GM12873 (cell line): ENCODE results near the gene DNASE1L2.
A peak's percentile ranks its signal among the peaks of the same experiment; 100 is the strongest.

Source experiments
- TF ChIP-seq, protein P1 (sequence below): IDR thresholded peaks from 2 replicates; pipeline ENCODE4 v1.5.1; 2012; ENCODE audit warnings: low read depth, mild to moderate bottlenecking, moderate library complexity, low read length, control low read depth; ENCODE audit not compliant: insufficient read depth; ENCODE audit errors: missing control alignments

The DNASE1L2 gene

GRCh38 chr16:2238150-2238837, 2.0 kb downstream of the DNASE1L2 start:
- TF ChIP-seq, protein P1, sequence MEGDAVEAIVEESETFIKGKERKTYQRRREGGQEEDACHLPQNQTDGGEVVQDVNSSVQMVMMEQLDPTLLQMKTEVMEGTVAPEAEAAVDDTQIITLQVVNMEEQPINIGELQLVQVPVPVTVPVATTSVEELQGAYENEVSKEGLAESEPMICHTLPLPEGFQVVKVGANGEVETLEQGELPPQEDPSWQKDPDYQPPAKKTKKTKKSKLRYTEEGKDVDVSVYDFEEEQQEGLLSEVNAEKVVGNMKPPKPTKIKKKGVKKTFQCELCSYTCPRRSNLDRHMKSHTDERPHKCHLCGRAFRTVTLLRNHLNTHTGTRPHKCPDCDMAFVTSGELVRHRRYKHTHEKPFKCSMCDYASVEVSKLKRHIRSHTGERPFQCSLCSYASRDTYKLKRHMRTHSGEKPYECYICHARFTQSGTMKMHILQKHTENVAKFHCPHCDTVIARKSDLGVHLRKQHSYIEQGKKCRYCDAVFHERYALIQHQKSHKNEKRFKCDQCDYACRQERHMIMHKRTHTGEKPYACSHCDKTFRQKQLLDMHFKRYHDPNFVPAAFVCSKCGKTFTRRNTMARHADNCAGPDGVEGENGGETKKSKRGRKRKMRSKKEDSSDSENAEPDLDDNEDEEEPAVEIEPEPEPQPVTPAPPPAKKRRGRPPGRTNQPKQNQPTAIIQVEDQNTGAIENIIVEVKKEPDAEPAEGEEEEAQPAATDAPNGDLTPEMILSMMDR: no peak

DNA sequence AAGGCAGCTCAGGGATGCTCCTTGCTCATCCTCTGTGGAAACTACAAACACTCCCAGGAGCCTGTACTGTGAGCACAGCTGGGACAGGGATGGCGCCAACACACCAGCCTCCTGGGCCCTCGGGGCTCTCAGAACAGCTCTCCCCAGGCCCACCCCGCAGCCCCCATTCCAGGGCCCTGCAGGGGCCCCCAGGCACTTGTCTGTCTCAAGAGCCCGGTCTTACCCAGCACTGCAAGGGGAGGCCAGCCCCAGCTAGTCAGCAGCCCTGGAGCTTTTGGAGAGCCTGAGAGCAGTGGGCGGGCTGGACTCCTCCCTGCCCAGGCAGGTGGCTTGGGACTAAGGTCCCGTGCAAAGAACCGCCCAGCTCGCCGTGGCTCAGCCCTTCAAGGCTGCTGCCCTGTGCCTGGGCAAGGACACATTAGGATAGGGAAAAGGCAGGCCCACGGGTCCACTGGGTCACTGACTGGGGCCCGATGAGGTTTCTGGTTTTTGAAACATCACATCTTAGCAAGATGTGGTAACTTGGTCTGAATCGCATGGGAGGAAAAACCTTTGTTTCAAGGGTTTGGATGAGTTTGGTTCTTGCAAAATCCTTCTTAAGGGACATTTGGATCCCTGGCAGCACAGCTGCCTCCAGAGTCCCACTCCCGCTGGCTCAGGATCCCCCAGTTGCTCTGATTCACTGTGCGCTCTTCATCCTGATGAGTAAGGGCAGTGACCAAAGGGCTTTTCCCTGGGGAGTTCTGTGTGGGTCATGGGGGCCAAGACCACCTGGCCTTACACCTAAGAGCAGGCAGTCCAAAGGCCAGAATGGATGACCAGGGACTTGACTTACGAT, 2.8 kb downstream of the DNASE1L2 start:
- TF ChIP-seq, protein P1: no peak

GRCh38 chr16:2242598-2242997, 6.4 kb downstream of the DNASE1L2 start:
- TF ChIP-seq, protein P1: no peak

DNA sequence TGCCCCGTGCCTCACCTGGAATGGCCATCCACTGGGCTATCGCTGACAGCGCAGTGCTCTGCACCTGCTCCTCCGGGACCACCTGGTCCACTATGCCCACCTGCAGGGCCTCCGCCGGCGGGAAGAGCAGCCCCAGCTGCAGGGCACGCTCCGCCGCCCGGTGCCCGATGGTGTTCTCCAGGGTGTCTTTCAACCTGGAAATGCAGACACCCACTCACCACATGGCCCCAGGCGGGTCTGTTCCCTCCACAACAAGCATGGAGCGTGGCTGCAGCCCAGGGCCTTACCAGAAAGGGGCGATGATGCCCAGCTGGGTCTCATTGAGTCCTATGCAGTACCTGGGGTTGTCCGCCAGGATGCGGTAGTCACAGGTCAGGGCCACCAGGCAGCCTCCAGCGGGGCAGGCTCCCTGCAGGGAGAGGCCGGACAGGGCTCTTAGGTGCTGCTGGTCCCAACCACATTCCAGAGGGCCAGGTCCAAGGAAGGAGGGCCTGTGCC, 6.8 kb downstream of the DNASE1L2 start:
- TF ChIP-seq, protein P1: peak; percentile 2

GRCh38 chr16:2243781-2244180, 7.5 kb downstream of the DNASE1L2 start:
- TF ChIP-seq, protein P1: no peak

- TF ChIP-seq, protein P1: no peak
These were observed 8.1 kb downstream of the DNASE1L2 start for GRCh38 chr16:2244301-2244700.

- TF ChIP-seq, protein P1: no peak
These were observed 8.9 kb downstream of the DNASE1L2 start for GRCh38 chr16:2244926-2245795.
